OCI-LY3 (cell line): Measurements from ENCODE around the gene CKLF.

Experiments
- H2AFZ ChIP-seq: fragments of 200-600, 300-600 bp; shearing (Covaris generic); 2 replicates; pipeline ENCODE4 v1.6.0; 2014; ENCODE audit warnings: antibody characterized with exemption, low read depth, low read length
- H3K27ac ChIP-seq: fragments of 200-600, 300-600 bp; sonication (generic); 2 replicates; pipeline ENCODE4 v1.5.1; 2014; ENCODE audit warnings: mild to moderate bottlenecking, low read length, moderate library complexity, mixed read lengths
- H3K27me3 ChIP-seq: fragments of 200-600, 300-600 bp; sonication (generic); 2 replicates; pipeline ENCODE4 v1.6.1; 2014; ENCODE audit warnings: low read depth, low read length, mixed read lengths
- H3K36me3 ChIP-seq: fragments of 200-600, 300-600 bp; sonication (generic); replicated peaks from 2 replicates; pipeline ENCODE3; 2014; ENCODE audit warnings: low read depth, low read length, mixed read lengths
- H3K4me1 ChIP-seq: fragments of 300-600, 200-600 bp; sonication (generic); 2 replicates; pipeline ENCODE4 v1.6.1; 2014; ENCODE audit warnings: low read length, mixed read lengths
- H3K4me2 ChIP-seq: fragments of 200-600, 300-600 bp; sonication (generic); 2 replicates; pipeline ENCODE4 v1.6.1; 2014; ENCODE audit warnings: low read length, mixed read lengths
- H3K4me3 ChIP-seq: fragments of 300-600, 200-600 bp; sonication (generic); 2 replicates; pipeline ENCODE4 v1.5.1; 2014; ENCODE audit warnings: antibody characterized with exemption, mild to moderate bottlenecking, low read length, moderate library complexity
- H3K79me2 ChIP-seq: fragments of 300-600, 200-600 bp; shearing (Covaris generic); 2 replicates; pipeline ENCODE4 v1.6.1; 2014; ENCODE audit warnings: mild to moderate bottlenecking, low read length, mixed read lengths
- H3K9ac ChIP-seq: fragments of 300-600, 200-600 bp; shearing (Covaris generic); 2 replicates; pipeline ENCODE4 v1.6.0; 2014; ENCODE audit warnings: mild to moderate bottlenecking, low read length, moderate library complexity
- H3K9me3 ChIP-seq: fragments of 200-600, 300-600 bp; shearing (Covaris generic); 2 replicates; pipeline ENCODE4 v1.6.1; 2014; ENCODE audit warnings: low read length, mixed read lengths; ENCODE audit not compliant: insufficient read depth
- H4K20me1 ChIP-seq: fragments of 200-600, 300-600 bp; sonication (generic); 2 replicates; pipeline ENCODE4 v1.6.1; 2016; ENCODE audit warnings: low read length, mixed read lengths; ENCODE audit not compliant: insufficient read depth
- EZH2phosphoT487 ChIP-seq: fragments of 200-600 bp; shearing (Covaris generic); IDR thresholded peaks from 2 replicates; pipeline ENCODE4 v1.6.1; 2018; ENCODE audit warnings: antibody characterized with exemption, mixed run types, low read depth
- TF ChIP-seq, protein P1 (sequence below): fragments of 200-600, 300-600 bp; sonication (generic); IDR thresholded peaks from 2 replicates; pipeline ENCODE4 v1.5.1; 2014; ENCODE audit warnings: antibody characterized with exemption, low read length, low read depth

The CKLF gene

DNA sequence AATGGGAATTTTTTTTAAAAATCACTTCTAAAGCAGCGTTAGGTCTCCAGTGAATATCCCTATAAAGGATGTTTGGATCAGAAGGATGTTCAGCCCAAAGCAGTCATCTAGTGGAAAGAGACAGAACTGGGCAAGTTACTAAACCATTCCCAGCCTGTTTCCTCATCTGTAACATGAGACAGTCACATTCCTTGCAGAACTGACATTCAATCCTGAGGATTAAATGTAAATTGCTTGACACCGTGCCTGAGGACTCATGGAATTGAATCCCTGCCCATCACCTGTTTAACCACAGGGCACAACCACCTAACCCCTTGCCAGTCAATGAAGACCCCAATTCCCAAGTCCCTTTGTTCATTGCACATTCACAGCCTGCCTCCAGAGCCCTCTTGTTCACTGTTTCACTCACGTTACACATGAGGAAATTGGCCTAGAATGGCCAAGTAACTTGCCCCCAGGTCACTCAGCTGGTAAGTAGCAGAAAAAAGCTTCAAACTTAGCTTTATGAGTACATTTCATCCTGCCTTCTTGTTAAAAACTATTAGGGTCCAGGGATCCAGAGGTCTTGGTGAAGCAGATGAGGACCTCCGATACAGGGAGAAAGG is 28.3 kb downstream of the CKLF start:
- Histone ChIP-seq H3K9ac (no peak overlapping the region), H3K79me2 (no peaks in the 10 kb centered on the region), H3K36me3 (no peaks in the 10 kb centered on the region), H3K4me3 (no peak overlapping the region), H3K27me3 (0 out of 2 replicates have a peak, but pooled peaks cover 3% of the 10 kb centered on the region), H3K9me3 (no peaks in the 10 kb centered on the region), H3K4me2 (no peak overlapping the region), H3K4me1 (peaks cover 2% of the 10 kb centered on the region; the same call in 1 of the 2 replicates), H2AFZ (no peak overlapping the region), H3K27ac (no peak overlapping the region), H4K20me1 (no peaks in the 10 kb centered on the region)
- TF ChIP-seq EZH2phosphoT487: no peak
- TF ChIP-seq, protein P1, sequence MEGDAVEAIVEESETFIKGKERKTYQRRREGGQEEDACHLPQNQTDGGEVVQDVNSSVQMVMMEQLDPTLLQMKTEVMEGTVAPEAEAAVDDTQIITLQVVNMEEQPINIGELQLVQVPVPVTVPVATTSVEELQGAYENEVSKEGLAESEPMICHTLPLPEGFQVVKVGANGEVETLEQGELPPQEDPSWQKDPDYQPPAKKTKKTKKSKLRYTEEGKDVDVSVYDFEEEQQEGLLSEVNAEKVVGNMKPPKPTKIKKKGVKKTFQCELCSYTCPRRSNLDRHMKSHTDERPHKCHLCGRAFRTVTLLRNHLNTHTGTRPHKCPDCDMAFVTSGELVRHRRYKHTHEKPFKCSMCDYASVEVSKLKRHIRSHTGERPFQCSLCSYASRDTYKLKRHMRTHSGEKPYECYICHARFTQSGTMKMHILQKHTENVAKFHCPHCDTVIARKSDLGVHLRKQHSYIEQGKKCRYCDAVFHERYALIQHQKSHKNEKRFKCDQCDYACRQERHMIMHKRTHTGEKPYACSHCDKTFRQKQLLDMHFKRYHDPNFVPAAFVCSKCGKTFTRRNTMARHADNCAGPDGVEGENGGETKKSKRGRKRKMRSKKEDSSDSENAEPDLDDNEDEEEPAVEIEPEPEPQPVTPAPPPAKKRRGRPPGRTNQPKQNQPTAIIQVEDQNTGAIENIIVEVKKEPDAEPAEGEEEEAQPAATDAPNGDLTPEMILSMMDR: no peak

DNA sequence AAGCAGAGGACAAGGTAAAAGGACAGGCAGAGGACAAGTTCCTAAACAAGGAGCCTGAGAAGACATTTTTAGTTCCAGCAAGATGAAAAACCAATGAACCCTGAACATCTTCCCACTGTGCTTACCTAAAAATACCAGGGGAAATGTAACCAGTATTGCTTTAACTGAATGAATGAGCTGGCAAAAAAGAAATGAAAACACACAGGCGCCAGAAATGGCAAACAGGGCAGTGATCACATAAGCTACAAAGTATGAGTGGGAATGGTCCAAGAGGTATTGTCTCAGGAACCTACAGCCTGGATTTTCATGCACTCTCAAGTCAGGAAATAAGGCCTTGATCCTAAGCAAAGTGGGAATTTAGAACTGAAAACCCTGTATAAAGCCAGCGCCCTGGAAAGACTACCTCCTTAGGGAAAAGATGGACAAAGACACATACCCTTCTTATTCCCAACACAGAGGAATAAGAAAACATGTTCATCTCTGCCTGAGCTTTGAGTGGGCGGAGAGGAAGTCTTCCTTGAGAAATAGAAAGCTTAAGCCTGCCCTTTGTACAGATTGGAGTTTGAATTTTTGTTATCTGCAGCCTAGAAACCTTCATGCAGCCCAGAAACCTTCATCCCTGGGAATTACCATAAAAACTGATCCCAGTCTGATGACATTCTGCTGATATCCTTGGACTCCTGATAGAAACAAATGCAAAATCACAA is 29.0 kb downstream of the CKLF start:
- TF ChIP-seq EZH2phosphoT487: no peak
- TF ChIP-seq, protein P1: no peak
- H2AFZ ChIP-seq: no peak overlapping the region
- peaks cover 5% of the 10 kb centered on the region; the same call in 1 of the 2 replicates for H3K4me1 ChIP-seq
- no peaks in the 10 kb centered on the region for H3K79me2 ChIP-seq
- H3K27ac ChIP-seq: no peak overlapping the region
- no peak overlapping the region for H3K4me2 ChIP-seq
- H3K9ac ChIP-seq: no peak overlapping the region
- H4K20me1 ChIP-seq: no peaks in the 10 kb centered on the region
- H3K9me3 ChIP-seq: no peaks in the 10 kb centered on the region
- no peak overlapping the region for H3K4me3 ChIP-seq
- no peaks in the 10 kb centered on the region for H3K36me3 ChIP-seq
- 0 out of 2 replicates have a peak, but pooled peaks cover 3% of the 10 kb centered on the region for H3K27me3 ChIP-seq

DNA sequence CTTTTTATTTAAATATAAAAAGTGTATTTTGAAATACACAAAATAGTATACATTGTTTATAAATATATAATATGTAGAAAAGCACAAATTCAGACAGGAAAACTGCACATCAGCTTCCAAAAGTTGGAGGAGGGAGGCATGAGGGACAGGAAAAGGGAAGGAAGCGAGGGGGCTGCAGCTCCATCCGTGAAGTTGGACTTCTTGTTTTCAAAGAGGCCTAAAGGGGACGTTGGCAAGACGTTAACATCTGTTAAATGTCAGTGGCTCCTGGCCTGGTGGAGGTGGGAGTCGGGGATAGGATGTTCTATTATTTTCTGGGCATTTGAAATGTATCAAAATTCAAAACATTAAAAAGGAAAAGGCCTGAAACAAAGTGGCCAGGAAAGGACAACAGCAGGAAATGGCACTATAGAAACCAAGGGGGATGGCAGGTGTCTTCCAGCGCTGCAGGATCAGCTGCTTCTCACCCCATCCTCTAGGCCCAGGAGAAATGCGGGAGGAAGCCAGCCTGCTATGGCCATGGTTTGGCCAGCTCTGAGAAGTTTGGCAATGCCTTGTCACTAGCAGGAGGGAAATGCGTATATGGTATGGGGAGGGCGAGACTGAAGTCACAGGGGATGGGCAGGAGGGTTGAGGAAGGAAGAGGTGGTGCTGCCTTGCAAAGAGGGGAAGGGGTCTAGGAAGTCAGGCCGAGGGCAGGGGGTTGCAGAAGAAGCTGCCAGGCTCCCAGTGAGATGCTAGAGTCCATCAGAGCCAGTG is 33.3 kb downstream of the CKLF start:
- no peak overlapping the region for H3K9ac ChIP-seq
- H3K4me1 ChIP-seq: peaks cover 22% of the 10 kb centered on the region
- H3K27ac ChIP-seq: no peak overlapping the region
- H3K79me2 ChIP-seq: no peaks in the 10 kb centered on the region
- TF ChIP-seq, protein P1: no peak
- TF ChIP-seq EZH2phosphoT487: no peak
- no peaks in the 10 kb centered on the region for H3K9me3 ChIP-seq
- no peaks in the 10 kb centered on the region for H3K36me3 ChIP-seq
- no peak overlapping the region for H2AFZ ChIP-seq
- H3K4me3 ChIP-seq: no peak overlapping the region
- H4K20me1 ChIP-seq: no peaks in the 10 kb centered on the region
- H3K27me3 ChIP-seq: peaks cover 3% of the 10 kb centered on the region
- no peak overlapping the region for H3K4me2 ChIP-seq
